GM19455 (cell line): Measurements from ENCODE around the gene KCNMB2.
"Not testable (repeated sequence)": the region's sequence is repeated elsewhere in the genome, so short reads cannot be mapped to it uniquely, and the experiment has no call there.

Source experiments
- ATAC-seq: cut with Tn5 transposase; IDR thresholded peaks from one replicate; pipeline ENCODE4 v1.9.1; 2021; ENCODE audit not compliant: unreplicated experiment

The KCNMB2 gene

GRCh38 chr3:178745861-178746655 is 209.8 kb downstream of the KCNMB2 start:
- ATAC-seq, result not testable (repeated sequence)

GRCh38 chr3:178748874-178749273 is 212.6 kb downstream of the KCNMB2 start:
- no peak for ATAC-seq

DNA sequence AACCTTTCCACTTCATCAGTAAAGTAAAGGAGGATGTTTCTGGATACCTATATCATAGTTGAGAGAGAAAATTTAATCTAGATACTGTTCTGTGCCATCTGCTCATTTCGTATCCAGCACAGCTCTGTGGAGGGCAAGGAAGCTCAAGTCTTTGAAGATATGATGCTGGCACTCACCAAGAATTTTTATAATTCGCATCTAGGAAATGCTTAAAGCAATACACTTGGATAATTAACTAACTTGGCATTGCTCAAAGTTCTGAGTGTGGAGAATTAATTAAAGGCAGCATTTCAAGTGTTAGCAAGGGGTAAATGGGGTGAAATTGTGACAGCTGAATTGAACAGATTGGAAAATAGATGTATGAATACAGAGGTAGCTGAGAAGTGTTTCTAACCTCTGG is 213.2 kb downstream of the KCNMB2 start:
- no peak for ATAC-seq

- no peak for ATAC-seq
Observed at GRCh38 chr3:178750639-178751300, 214.5 kb downstream of the KCNMB2 start.

- ATAC-seq, result no peak
Observed at GRCh38 chr3:178752843-178753242, 216.6 kb downstream of the KCNMB2 start.

GRCh38 chr3:178754852-178755510 is 218.7 kb downstream of the KCNMB2 start:
- ATAC-seq, result no peak

DNA sequence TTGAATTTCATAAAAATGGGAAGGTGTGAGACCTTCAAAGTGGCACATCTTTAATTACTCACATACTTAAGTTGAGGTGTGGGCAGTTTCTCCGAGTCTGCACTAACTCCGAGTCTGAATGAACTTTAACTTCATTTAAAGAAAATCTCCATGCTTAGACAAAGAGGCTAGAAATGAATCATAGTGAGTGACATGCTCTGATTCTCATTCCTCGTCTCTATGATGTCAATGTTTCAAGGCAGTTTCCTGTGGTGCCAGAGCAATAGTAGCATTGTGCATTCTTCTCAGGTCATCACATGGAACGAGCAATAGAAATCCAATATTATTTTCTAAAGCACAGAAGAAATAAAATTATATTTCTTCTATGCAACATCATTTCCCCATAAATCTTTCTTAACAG is 224.8 kb downstream of the KCNMB2 start:
- no peak for ATAC-seq

GRCh38 chr3:178761461-178761860 is 225.2 kb downstream of the KCNMB2 start:
- ATAC-seq, result no peak

DNA sequence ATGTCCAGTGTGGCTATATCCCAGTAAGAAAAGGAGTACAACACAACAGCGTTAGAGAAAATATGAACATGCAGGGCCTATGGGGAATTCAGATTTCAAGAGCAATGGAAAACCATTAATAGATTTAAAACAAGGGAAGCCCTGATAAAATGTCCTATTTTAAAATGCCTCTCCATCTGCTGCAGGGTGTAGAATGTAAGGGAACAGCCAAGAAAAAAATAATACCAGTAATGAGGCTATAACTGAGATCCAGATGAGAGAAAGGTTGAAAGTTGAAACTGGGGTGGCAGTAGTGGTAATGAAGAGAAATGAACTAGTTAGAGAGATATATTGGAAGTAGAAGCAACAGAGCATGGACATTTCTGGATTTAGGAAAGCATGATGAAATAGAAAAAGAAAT is 226.1 kb downstream of the KCNMB2 start:
- no peak for ATAC-seq

DNA sequence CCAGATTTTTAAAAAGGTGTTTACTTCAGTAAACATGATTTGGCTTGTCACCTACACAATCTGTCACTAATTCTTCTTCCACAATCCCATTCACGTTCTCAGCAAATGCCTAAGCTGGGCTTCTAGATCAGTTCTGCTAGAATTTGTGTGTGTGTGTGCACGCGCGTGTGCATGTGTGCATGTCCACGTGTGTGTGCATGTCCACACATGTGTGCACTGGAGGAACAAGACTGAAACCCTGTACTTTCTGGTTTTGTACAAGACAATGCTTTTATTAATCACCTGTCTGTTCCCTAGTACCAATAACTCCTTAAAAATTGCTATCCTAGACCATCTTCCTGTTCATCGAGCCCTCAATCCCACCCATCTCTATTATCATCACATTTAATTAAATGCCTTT is 229.2 kb downstream of the KCNMB2 start:
- ATAC-seq, result no peak

GRCh38 chr3:178767581-178767980 is 231.3 kb downstream of the KCNMB2 start:
- no peak for ATAC-seq

DNA sequence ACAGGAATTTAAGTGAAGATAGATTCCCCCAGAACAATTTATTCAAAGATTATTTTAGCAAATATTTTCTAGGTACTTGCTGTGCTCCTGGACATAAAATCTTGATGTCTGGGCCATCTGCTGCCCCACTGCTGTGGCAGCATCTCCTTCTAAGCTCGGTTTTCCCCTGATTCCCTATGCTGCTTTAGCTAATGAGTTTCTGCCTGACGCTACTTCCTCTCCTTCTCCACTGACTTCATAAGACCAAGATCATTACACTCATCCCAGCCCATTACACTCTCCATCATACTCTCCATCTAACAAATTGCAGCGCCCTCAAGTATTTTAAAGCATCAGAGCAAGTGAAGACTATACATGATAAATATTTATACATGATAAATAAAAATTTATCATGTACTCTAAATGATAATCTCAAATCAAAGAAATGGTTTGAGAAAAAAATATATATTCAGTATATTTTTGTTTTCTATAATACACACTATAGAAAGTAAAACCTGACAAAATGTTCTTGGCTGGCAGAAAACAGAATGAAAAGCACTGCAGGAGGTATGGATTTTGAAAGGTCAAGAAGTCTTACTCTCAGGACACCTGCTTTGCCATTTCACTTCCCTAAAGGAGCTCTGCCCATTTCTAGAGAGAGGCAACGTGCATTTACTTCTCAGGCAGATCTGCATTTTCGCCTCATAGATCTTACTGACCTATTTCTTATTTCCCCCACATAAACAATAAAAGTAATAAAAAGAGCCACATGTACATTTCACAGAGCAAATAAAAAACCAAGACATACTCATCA is 232.0 kb downstream of the KCNMB2 start:
- peak; percentile 61 for ATAC-seq

DNA sequence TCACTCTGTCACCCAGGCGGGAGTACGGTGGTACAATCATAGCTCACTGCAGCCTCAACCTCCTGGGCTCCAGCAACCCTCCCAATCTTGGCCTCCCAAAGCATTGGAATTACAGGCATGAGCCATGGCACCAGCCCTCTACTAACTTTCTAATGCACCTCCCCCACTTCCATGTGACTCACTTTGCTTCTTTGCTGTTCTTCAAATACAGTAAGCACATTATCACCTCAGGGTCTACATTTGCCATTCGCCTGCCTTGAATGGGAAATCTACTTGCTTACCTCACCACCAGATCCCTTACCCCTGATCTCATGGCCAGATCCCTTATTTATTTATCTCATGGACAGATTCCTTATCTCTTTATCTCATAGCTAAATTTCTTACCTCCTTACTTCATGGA is 235.3 kb downstream of the KCNMB2 start:
- ATAC-seq, result no peak

- no peak for ATAC-seq
Observed at GRCh38 chr3:178772746-178773145, 236.5 kb downstream of the KCNMB2 start.

GRCh38 chr3:178773358-178773757 is 237.1 kb downstream of the KCNMB2 start:
- no peak for ATAC-seq

DNA sequence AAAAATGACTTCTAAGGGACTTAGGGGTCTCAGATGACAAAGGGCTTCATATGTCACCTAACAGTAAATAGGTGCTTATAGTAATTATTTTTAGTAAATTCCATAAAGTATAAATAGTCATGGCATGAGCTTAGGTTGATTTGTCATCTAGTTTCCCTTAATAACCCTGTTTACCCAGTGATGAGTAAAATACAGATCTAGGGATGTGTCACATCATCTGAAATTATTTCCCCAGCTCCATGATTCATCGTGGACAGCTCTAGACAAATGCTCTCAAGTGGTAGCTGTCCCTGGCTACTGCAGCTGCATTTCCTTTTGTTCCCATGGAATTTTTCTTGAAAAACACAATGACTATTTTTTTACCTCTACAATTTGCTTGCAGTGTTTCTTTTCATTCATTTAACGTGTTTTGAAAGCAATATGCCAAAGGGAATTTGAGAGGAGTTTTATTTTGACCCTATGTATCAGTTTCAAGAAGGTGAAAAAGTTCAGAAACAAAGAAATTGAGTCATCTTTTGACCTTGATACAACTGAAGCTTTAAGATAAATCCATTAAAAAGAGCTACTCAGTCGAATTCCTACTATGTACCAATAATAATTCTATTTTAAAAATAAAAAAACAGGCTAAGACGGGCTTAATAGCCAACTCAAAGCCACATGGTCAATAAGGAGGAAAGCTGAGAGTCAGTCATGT is 241.6 kb downstream of the KCNMB2 start:
- no peak for ATAC-seq

DNA sequence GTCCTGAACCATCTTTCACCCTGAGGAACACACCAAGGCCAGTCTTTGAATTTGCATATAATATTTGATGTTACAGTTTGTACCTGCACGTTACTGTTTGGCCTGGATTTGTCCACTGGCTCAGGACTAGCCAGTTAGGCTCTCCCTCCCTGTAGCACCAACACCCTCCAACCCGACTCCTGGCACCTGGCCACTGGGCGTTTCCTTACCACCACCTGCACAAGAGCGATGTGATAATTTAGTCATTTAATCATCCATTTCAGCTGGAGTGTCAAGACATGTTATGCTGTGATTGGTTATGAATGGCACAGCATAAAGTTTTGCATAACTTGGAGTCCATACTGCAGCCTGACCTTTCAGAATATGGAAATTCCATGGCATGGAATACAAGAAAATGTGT is 242.4 kb downstream of the KCNMB2 start:
- no peak for ATAC-seq

DNA sequence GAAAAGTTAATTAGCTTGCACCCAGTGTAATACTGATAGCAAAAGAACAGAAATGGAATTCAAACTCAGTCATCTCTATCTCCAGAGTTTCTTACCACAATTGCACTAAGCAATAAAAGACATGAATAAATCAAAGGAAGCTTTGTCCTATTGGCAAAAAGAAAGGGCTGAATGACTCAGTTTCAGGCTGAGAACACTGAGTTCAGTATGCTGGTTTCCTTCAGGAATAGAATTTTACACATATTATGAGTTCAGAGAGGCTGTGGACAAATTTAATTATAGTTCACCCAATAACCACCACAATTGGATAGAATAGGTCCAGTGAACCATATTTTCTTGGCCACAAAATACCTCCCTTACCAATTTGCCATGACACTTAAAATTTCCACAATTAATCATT is 249.7 kb downstream of the KCNMB2 start:
- ATAC-seq, result no peak

- ATAC-seq, result no peak
Observed at GRCh38 chr3:178787960-178788359, 251.7 kb downstream of the KCNMB2 start.

GRCh38 chr3:178794711-178795110 is 258.5 kb downstream of the KCNMB2 start:
- no peak for ATAC-seq

DNA sequence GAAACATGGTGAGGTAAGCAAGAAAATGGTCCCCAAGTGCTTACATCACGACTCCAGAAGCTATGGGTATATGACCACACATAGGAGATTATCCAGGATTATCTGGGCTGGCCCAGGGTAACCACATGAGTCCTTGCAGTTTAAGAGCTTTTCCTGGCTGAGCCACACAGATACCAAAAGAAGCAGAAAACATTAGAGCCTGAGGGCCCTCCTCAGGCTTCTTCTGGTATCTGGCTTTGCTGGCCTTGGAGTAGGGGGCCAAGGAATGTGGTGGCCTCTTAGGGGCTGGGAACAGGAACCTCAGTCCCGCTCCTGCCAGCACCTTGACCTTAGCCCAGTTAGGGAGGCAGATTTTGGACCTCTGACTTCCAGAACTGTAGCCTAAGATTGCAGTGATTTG is 259.1 kb downstream of the KCNMB2 start:
- no peak for ATAC-seq
